ENCODE data around the gene PLAC9.
A peak's percentile ranks its signal among the peaks of the same experiment; 100 is the strongest.

Gene PLAC9

DNA sequence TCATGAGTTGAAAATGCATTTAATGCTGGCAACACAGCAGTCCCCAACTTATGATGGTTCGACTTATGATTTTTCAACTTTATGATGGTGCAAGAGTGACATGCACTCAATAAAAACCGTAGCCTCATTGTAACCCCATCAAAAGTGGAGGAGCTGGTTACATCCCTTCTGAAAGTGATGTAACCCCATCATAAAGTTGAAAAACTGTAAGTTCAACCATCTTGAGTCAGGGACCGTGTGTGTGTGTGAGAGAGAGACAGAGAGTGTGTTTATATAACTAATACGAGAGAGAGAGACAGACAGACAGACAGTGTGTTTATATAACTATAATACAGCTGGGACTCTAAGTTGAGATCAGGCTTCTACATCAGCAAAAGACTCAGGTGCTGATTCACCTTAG lies 51.8 kb downstream of the PLAC9 start:
- DNase-seq (ENCODE audit: low read depth), result no peak

DNA sequence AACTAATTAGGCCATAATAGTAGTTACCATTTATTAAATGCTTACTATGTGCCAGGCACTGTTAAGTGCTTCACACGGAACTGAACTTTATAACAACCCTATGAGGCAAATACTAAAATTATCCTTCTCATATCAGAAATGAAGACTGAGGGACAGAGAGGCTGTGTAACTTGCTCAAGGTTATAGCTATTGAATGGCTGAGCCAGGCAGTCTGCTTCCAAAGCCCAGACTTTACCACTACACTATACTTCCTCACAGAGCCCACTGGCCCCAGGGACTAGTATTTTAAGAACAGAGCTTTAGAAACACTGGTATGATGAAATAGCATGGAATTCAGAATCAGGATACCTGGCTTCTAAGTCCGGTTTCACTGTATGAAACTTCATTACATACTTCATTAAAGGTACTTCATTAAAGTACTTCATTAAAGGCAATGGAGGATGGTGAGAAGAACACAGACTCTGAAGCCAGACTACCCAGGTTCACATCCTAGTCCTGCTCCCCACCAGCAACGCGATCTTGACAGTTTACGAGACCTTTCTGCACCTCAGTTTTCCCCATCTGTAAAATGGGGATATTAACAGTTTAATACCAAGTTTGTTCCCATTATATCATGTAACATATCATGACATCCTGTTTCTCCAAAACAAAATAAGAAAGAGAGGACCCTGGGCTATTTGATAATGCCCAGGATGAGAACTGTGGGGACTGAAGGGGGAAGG lies 53.2 kb downstream of the PLAC9 start:
- no peak for DNase-seq (ENCODE audit: low read depth)

DNA sequence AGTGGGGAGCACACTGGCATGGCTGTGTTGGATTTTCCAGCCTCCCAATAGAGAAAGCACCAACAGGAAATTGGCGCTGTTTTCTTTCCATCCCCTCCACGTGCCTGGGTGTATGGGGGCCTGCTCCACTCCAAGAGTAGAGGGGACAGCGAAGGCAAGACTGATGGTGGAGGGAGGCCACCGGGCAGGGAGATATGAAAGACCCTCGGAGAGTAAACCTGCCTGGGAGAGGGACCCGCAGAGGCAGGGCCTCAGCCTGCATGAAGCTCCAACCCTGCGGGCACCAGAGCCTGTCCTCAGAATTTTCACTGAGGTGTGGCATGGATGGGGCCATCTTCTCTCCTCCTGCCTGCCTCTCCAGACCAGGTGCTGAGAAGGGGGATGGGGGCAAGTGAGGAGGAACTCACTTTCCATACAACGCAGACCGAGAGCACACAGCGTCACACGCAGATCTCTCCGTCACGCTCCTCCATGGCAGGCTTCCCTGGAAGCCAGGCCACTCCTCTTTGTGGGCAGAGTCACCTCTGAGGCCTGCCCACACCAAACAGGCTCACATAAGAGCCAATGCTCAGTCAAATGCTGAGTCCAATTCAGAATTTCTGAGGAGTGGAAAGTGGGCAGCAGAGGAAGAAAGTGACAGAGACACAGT lies 54.0 kb downstream of the PLAC9 start:
- peak; percentile 29 for DNase-seq (ENCODE audit: low read depth)

- no peak for DNase-seq (ENCODE audit: low read depth)
These were observed 54.5 kb downstream of the PLAC9 start for GRCh38 chr10:80187060-80187459.

DNA sequence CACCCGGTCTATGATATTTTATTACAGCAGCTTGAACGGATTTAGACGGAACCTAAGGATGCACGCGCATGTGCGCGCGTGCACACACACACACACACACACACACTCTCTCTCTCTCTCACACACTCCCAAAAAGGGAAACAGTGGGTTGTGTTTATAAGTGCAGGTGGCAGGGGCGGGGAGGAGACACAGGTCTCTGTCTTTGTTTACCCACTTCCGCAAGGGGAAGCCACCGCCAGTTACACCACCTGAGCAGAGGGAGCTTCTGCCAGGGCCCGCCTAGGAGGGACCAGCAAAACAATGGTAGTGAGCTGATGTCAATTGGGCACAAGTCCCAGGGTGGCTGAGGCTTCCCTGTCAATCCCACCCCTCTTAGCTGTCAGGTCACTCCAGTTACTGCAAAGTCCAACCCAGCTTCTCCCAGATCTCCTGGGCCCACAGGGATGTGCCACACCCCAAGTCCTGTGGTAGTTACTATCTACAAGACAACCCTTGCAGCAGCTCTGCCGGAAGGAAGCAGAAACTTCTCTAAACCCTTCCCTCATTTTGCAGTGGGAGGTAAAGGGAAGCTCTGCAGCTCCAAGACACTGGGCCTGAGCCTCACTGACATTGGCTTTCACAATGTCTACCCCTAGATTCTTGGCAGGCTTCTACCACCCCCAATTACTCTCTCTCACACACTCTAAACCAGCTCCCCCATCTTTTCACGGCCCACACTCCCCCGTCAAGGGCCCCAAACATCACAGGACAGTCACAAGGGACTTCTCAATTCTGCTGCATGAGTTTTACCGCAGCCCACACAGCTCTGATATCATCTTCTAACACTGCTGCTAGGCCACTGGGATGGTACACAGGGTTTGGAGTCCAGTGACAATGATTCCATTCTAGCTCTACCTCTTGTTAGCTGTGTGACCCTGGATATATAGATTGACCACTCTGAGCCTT lies 55.2 kb downstream of the PLAC9 start:
- DNase-seq (ENCODE audit: low read depth), result peak; percentile 90

DNA sequence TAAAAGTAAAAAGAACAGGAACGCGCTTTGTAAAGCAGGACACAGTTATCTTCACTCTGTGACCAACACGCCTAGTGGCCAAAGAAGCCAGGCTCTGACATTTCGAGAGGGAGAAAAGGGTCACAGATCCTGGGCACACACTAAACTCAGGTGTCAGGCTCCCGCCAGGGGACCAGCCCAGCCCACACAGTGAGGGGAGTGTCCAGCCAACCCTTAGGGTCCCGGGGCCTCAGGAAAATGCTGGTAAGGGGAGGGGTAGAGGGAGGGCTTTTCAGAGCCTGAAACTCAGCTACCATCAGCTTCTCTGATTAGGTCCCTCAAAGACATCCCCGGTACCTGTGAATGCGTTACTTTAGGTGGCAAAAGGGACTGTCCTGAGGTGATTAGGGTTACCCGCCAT lies 56.2 kb downstream of the PLAC9 start:
- no peak for DNase-seq (ENCODE audit: low read depth)

DNA sequence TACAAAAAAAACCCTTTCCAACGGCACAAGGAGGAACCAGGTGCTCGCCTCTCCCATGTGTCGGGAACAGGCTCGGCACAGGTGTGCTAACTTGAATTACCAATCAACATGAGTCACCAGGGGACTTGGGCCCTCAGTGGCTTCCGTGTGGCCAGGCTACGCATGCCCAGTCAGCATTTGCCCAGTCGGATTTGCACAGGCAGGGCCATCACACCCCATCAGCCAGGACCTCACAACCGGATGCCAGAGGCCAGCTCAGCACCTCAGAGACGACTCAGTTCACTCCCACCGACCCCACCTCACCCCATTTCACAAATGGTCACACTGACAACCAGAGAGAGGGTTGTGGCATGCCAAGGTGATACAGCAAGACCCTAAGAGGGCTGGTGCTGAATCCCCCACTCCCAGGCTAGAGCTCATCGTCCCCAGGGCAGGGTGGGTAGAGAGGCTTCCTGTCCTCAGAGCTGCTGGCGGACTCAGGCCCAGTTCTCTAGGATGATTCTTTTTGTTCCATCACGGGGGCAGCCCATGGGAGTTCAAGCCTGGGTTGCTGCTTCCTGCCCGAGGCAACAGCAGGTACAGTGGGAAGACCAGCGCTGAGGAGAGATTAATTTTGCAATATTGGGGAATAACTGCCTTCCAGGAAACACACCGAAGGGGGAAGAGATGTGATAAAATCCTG lies 59.2 kb downstream of the PLAC9 start:
- no peak for DNase-seq (ENCODE audit: low read depth)

DNA sequence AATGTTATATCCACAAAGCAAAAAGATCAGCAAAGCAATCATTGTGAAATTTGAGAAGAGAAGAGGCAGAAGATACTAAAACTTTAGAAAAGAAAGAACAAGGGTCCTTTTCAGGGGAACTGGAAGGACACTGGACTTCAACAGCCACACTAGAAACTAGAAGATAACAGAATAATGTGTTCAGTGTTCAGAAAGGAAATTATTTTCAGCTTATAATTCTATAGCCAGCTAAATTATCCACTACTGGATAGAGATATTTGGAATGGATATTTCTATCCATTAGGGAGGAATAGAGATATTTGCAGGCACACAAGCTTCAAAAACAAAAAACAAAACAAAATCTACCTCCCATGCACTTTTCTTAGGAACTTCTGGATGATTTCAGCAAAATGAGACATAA lies 60.0 kb downstream of the PLAC9 start:
- no peak for DNase-seq (ENCODE audit: low read depth)

- DNase-seq (ENCODE audit: low read depth), result no peak
These were observed 62.0 kb downstream of the PLAC9 start for GRCh38 chr10:80194373-80195045.

Measured in CMK (cell line).